GM15510 (cell line): ENCODE results near the gene ATP6AP1.

Experiments used
- POLR2A ChIP-seq: IDR thresholded peaks from 3 replicates; pipeline ENCODE4 v1.6.1; 2011; ENCODE audit warnings: borderline replicate concordance; ENCODE audit not compliant: insufficient read length; ENCODE audit errors: extremely low read depth

Gene ATP6AP1

GRCh38 chrX:154450312-154450711 is 21.8 kb downstream of the ATP6AP1 start:
- no peak for TF ChIP-seq POLR2A

GRCh38 chrX:154452823-154453222 is 24.3 kb downstream of the ATP6AP1 start:
- no peak for TF ChIP-seq POLR2A

- TF ChIP-seq POLR2A, result no peak
Measured at GRCh38 chrX:154457491-154458115, 29.1 kb downstream of the ATP6AP1 start.

GRCh38 chrX:154458116-154458953 is 29.9 kb downstream of the ATP6AP1 start, which contains the start of gene PLXNA3:
TSS of gene PLXNA3 (plus strand) at chrX:154458281. CDS start at chrX:154460184, 1,903 bp downstream.
- TF ChIP-seq POLR2A, result peak; percentile 65

GRCh38 chrX:154458954-154459778 is 30.7 kb downstream of the ATP6AP1 start:
- TF ChIP-seq POLR2A, result no peak

- no peak for TF ChIP-seq POLR2A
Measured at GRCh38 chrX:154459832-154460231, 31.4 kb downstream of the ATP6AP1 start.

- TF ChIP-seq POLR2A, result no peak
Measured at GRCh38 chrX:154460326-154460725, 31.8 kb downstream of the ATP6AP1 start.

- no peak for TF ChIP-seq POLR2A
Measured at GRCh38 chrX:154462396-154462795, 33.9 kb downstream of the ATP6AP1 start.

GRCh38 chrX:154463611-154464220 is 35.2 kb downstream of the ATP6AP1 start:
- TF ChIP-seq POLR2A, result no peak

- no peak for TF ChIP-seq POLR2A
Measured at GRCh38 chrX:154464806-154465365, 36.4 kb downstream of the ATP6AP1 start.

- no peak for TF ChIP-seq POLR2A
Measured at GRCh38 chrX:154465601-154466000, 37.1 kb downstream of the ATP6AP1 start.

GRCh38 chrX:154466036-154466435 is 37.6 kb downstream of the ATP6AP1 start:
- TF ChIP-seq POLR2A, result no peak

GRCh38 chrX:154466907-154467306 is 38.4 kb downstream of the ATP6AP1 start:
- TF ChIP-seq POLR2A, result no peak

GRCh38 chrX:154467556-154467955 is 39.1 kb downstream of the ATP6AP1 start:
- TF ChIP-seq POLR2A, result no peak
